ENCODE results near the gene PTPRZ1. TPM values are rescaled to one million over a fixed set of nuclear protein-coding genes. Genes with fewer than 3 reads are reported as not detected.

Gene PTPRZ1
- 2.7 TPM for total RNA-seq

DNA sequence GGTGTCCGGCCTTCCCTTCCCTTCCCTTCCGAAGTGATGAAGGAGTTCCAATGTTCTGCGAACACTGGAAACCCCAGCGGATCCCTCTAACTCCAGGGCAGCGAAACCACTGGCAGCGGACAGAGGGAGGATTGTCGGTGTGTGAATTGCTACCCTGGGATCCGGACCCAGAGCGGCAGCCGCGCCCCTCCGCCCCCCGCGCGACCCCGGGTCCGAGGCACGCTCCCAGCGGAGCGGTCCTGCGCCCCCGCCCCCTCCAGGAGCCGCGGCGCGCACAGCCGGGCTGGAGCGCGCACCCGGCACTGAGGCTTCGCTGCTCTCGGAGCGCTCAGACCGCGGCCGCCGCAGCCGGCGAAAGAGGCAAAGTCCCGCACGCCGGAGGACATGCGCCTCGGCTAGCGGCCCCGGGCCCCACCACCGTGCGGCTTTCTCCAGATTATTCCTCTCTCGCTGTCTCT is at the start of gene PTPRZ1:
Gene PTPRZ1, plus strand, starts transcription at position 331 of the 458 bp plus-strand sequence. CDS start 339 bp downstream, outside the sequence.

Small RNA genes lying within 50 kb of the gene (small RNA-seq; reads per million reads assigned to genes)
- not detected for gene RNU7-154P (ENCODE audit: low replicate concordance)
